ENCODE data around the gene ZNFX1. TPM values are rescaled to one million over a fixed set of nuclear protein-coding genes. Genes with fewer than 3 reads are reported as not detected.

The ZNFX1 gene
- total RNA-seq, 1 donor from 2014 or later: 49.1 TPM

- no peak for DNase-seq (ENCODE audit: low spot score in 2 of 2)
- Histone ChIP-seq H3K27me3 (no peaks in the 10 kb centered on the region), H3K4me1 (no peaks in the 10 kb centered on the region), H3K27ac (no peak overlapping the region), H3K36me3 (peaks cover 85 to 86% of the 10 kb centered on the region in 2 donors), H3K9me3 (no peaks in the 10 kb centered on the region), H3K4me3 (no peak overlapping the region)
- no peak for TF ChIP-seq CTCF (IDR thresholded peaks at IDR 0.05)
- intact Hi-C loops (cut with DNase I): no loop called here
These were observed 47.8 kb downstream of the ZNFX1 start for GRCh38 chr20:49230021-49230420.

GRCh38 chr20:49229381-49229780, 48.5 kb downstream of the ZNFX1 start:
- Histone ChIP-seq H3K4me3 (no peak overlapping the region), H3K9me3 (no peaks in the 10 kb centered on the region), H3K27me3 (no peaks in the 10 kb centered on the region), H3K4me1 (no peaks in the 10 kb centered on the region), H3K36me3 (peaks cover 85 to 86% of the 10 kb centered on the region in 2 donors), H3K27ac (no peak overlapping the region)
- TF ChIP-seq CTCF (IDR thresholded peaks at IDR 0.05): no peak
- intact Hi-C loops (cut with DNase I): no loop called here
- DNase-seq (ENCODE audit: low spot score in 2 of 2): no peak

DNA sequence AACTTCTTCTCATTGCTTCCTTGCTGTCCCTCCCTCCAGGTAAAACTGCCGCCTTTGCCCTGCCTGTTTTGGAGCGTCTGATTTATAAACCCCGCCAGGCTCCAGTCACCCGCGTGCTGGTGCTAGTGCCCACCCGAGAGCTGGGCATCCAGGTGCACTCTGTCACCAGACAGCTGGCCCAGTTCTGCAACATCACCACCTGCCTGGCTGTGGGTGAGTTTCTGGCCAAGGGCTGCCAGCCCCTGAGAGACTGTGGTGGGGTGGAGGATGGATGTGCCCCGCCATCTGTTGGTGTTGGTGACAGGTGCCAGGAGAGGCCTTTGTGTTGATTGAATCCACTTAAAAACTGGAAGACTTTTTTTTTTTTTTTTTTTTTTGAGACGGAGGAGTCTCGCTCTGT, 49.2 kb downstream of the ZNFX1 start:
- intact Hi-C loops (cut with DNase I): no loop called here
- no peak for DNase-seq (ENCODE audit: low spot score in 2 of 2)
- Histone ChIP-seq H3K27ac (no peak overlapping the region), H3K36me3 (peaks cover 85 to 87% of the 10 kb centered on the region in 2 donors), H3K9me3 (no peaks in the 10 kb centered on the region), H3K4me1 (no peaks in the 10 kb centered on the region), H3K27me3 (no peaks in the 10 kb centered on the region), H3K4me3 (no peak overlapping the region)
- no peak for TF ChIP-seq CTCF (IDR thresholded peaks at IDR 0.05)

- no peaks in the 10 kb centered on the region for H3K4me1 ChIP-seq
- no peak overlapping the region for H3K4me3 ChIP-seq
- no peak overlapping the region for H3K27ac ChIP-seq
- H3K27me3 ChIP-seq: no peaks in the 10 kb centered on the region
- no peaks in the 10 kb centered on the region for H3K9me3 ChIP-seq
- no peak for DNase-seq (ENCODE audit: low spot score in 2 of 2)
- intact Hi-C loops (cut with DNase I): no loop called here
- no peak for TF ChIP-seq CTCF (IDR thresholded peaks at IDR 0.05)
- peaks cover 84 to 87% of the 10 kb centered on the region in 2 donors for H3K36me3 ChIP-seq
These were observed 52.0 kb downstream of the ZNFX1 start for GRCh38 chr20:49225896-49226295.

DNA sequence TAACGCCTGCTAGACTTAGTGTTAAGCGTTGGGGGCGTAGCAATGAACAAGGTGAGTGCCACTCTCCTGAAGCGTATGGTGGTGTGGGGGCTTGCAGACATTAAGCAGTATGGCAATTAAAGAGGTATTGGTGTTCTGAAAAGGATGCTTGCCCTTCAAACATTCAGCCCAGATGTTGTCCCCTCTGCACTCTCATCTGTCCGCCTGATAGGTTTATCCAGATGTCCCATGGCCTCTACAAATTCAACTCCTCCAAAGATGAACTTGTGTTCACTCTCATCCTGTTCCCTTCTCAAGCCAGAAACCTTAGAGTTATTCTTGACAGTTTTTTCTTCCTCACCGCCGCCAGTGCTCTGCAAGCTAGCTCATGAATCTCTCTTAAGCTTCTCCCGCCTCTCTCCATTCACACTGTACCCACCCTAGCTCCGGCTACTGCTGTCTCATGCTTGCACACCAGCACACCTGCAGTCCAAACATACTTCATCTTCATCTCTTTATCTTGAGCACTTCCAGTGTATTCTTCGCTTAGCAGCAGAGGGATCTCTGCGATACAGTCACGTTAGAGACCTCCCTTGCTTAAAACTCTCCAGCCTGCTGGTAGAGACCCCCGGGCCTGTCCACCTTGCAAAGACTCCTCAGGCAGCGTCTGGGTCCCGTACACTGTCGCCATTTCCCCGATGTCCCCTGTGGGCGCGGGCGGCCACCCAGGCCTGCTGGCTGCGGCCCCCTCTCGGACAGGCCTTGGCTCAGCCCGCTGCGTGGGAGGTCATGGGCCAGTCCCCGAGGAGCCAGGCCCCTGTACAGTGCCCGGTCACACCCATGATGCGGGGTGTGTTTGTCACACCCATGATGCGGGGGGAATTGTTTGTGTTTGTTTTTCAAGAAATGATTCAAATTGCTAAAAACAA, 57.7 kb downstream of the ZNFX1 start:
- no peaks in the 10 kb centered on the region for H3K27me3 ChIP-seq
- H3K9me3 ChIP-seq: no peaks in the 10 kb centered on the region
- peaks cover 3 to 11% of the 10 kb centered on the region in 2 donors for H3K4me1 ChIP-seq
- H3K4me3 ChIP-seq: peak overlapping the region; percentile 80 to 87
- intact Hi-C loops (cut with DNase I): loop anchor here (1.0 to 5.0 kb wide), 4 partner anchors 32 to 173 kb away; partner anchors contain the start of genes CSE1L, STAU1 and ZNFX1
- no peak for TF ChIP-seq CTCF (IDR thresholded peaks at IDR 0.05)
- H3K36me3 ChIP-seq: peaks cover 37 to 38% of the 10 kb centered on the region in 2 donors
- DNase-seq (ENCODE audit: low spot score in 2 of 2): no peak
- peak overlapping the region; percentile 81 to 88 for H3K27ac ChIP-seq
